ENCODE measurements around the gene ACAP2.
"Not testable (repeated sequence)": the region's sequence is repeated elsewhere in the genome, so short reads cannot be mapped to it uniquely, and the experiment has no call there.

ACAP2 gene

DNA sequence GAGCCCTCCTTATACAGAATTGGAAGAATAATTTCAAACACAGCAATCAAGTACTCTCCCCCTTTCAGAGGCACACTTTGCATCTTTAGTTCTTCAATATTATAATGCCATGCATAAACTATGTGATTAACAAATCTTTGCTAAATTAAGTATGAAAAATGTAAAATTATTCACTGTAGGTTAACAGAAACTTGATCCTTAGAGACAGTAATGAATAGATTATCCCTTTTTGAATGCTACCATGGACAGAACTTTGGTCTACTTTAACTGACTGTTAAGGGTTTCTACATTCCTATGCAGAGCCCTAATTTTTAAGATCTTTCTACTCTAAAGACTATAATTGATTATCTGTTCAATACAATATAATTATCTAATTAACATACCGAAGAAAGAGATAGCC, 146.2 kb downstream of the ACAP2 start:
- no peak for DNase-seq

DNA sequence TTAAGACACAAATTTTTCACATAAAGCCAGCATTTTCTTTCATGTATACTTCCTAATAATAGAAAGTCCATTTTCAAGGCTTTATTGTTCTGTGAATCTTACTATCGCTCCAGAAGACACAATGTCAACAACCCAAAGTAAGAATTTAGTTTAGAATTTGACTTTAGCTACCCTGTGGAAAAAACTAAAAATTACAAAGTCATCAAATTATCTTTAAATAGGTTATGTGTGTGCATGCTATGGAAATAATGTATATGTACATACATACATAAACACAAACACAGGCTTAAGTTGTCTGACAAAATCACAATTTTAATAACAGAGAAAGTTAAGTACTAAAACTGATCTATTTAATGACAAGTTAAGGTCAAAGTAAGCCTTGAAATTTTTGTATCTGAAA, 151.7 kb downstream of the ACAP2 start:
- no peak for DNase-seq

GRCh38 chr3:195290643-195291042, 152.2 kb downstream of the ACAP2 start:
- not testable (repeated sequence) for DNase-seq

DNA sequence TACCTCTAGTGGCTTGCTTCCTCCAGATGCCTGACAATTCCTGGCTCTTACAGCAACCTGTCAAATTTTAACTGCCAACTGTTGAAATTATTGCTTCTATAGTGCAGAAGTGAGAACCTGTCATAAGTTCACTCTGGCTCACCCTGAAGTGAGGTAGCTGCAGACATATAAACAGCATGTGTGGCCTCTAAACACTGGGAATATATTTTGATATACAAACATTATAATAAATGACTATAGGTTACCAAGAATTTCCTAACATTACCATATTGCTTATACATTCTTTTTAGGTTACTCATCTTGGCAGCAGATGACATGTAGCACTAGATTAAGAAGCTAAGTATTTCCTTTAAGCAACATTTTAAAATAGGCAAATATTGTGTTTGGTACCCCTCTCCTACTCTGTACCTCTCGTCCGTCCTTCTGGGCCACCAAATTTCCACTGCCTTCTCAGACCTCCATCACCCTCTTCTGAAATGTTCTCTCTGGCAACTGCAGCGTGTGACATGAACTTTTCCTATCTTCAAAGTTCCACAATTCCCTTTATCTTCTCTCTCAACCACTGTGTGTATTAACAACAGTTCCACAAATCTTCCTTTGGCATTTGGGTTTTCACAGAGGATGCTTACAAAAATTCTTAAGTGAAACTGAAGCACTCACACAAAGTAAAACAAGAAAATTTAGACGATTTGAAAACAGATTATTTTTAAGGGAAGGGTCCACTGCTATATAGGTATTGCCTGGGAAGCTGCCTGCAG, 156.5 kb downstream of the ACAP2 start:
- DNase-seq = no peak

- DNase-seq = no peak
These were observed 157.4 kb downstream of the ACAP2 start for GRCh38 chr3:195285372-195285771.

DNA sequence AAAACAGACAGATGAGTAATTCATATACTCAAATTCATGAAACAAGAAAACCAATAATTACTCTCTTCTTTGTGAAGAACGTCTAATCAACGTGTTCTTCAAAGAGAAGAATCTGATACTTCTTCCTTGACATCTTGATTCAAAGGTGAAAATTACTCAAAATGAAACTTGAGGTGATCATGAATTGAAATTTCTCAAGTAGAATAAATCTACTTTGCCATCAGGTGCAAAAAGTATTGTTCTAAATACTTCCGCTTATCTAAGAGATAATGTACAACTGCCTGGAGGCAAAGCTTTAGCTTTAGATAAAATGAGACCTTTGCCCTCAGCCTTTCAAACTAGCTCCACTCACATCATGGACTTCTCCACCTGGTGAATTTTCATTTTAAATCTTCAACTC, 158.0 kb downstream of the ACAP2 start:
- DNase-seq = no peak

GRCh38 chr3:195282961-195283360, 159.9 kb downstream of the ACAP2 start:
- no peak for DNase-seq

GRCh38 chr3:195274259-195274966, 168.4 kb downstream of the ACAP2 start:
- DNase-seq = no peak

DNA sequence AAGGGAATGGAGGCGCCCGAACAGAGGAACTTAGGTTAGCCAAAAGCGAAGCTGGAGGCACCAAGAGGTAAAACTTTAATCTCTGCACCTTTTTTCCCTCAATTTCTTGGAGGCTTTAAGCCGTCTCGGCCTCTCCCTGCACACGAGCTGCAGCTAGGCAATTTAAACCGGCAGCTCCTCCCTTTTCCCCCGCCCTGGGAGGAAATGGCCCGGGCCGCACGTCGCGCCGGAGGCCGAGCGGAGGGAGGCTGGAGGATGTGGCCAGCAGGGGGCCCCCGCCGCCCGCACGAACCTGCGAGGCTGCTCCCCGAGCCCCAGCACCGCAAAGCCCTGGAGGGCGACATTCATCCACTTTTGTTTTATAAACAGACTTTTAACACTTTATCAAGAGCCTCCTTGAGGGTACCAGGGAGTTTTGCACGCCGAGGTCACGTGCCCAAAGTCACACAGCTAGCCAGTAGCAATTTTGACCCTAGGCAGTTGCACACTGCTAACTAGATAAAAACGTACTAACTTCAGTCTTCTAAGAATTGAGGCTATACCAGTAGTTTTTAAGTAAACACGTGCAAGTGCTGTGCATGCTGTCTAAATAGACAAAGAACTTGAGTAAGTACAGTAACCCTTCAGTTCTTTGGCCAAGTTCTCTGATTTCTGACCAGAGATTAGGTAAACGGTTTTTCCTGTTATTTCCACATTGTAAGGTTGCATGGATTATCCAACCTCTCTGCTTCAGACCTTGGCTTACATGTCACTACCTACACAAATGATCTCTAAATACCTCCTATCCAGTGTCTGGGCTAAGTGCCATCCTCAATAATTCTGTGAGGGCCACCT, 171.2 kb downstream of the ACAP2 start:
- peak; percentile 25 to 90 (median 78) for DNase-seq

DNA sequence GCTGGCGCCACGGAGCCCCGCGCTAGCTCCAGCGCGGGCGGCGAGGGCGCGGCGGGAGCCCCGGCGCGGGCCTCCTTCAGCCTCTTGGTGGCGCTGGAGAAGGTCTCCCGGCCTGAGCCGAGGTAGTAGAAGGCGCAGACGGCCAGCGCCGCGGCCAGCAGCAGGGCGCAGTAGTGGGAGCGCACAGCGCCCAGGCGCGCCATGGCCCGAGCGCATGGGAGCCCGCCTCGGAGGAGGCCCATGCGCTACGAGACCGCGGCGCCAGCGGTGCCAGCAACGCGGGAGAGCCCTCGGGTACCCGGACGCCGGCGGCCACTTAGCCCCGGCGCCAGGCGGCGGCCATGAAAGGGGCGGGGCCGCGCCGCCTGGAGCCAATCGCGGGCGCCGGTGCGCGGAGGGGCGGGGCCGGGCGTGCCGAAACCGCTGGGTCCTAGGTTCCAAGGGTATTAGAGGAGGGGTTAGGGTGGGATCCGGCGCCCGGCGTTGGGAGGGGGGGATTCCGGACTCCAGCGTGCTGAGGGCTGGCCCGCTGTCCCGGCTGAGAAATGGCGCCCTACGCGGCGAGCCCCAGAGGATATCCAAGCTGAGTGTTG, 171.9 kb downstream of the ACAP2 start, which contains the start of gene XXYLT1:
Gene XXYLT1, minus strand, starts transcription at position 343 of the 593 bp plus-strand sequence. Its CDS starts 101 bp downstream, at position 242.
- DNase-seq = peak in 54 of 56 donors; percentile 41 to 90 (median 76)

DNA sequence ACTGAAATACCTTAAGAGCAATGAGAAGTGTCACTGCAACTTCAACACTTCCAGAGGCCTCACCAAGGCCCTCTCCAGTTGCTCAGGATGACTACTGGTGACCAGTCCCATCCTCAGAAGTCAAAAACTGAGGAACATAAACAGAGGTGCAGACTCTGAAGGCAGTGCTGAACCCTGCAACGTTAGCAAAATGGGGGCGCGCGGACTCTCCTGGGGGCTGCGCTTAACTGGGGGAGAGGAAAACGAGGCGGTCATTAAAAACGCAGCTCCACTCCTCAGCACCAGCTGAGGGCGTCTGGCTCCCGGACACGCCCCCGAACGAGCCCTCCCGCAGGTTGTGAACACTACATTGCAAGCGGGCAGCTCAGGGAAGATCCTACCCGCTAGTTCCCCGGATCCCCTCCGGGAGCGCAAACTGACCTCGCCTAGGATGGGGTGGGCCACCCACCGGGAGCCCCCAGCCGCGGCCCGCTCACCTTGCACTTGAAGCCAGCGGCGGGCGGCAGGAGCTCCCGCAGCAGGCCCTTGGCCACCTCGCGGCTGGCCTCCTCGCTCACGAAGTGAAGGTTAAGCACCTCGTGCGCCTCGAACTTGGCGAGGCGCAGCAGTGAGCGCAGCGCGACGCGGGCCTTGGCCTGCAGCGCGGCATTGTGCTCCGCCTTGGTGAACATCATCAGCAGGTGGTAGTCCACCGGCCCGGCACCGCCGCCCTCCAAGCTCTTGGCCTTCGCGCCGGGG, 172.6 kb downstream of the ACAP2 start:
- peak in 10 of 56 donors; percentile 14 to 61 (median 37) for DNase-seq

GRCh38 chr3:195269375-195270078, 173.3 kb downstream of the ACAP2 start:
- no peak for DNase-seq

DNA sequence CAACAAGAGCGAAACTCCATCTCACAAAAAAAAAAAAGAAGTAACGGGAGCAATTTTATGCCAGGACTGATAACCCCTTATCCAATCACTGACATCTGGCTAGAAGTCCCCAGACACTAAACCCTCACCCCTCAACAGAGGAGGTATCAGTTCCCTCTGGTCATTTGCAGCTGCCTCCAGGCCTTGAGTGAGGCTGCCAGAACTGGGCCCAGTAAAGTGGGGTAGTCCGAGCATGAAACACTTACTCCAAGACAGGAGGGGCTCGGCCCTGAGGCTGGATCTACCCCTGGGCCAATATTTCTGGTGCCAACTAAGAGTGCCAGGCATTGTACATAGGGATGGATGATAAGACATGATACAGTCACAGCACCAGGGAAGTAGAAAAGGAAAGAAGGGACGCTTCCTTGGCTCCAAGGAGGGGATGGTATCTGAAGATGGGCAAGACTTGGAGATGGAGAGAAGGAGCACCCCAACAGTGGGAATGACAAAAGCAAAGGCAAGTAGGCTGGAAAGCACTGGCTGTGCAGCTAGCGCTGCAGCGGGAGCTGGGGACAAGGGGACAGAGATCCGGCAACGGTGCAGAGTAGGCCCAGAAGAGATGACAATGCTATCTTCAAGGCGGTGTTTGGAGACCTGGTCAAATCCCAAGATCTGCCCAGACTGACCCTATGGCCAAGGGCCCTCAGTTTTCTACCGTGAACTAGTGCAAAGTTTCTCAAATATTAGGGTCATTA, 174.1 kb downstream of the ACAP2 start:
- DNase-seq = no peak

- DNase-seq = no peak
These were observed 175.7 kb downstream of the ACAP2 start for GRCh38 chr3:195267096-195267495.

- DNase-seq = no peak
These were observed 176.4 kb downstream of the ACAP2 start for GRCh38 chr3:195266428-195266827.

DNA sequence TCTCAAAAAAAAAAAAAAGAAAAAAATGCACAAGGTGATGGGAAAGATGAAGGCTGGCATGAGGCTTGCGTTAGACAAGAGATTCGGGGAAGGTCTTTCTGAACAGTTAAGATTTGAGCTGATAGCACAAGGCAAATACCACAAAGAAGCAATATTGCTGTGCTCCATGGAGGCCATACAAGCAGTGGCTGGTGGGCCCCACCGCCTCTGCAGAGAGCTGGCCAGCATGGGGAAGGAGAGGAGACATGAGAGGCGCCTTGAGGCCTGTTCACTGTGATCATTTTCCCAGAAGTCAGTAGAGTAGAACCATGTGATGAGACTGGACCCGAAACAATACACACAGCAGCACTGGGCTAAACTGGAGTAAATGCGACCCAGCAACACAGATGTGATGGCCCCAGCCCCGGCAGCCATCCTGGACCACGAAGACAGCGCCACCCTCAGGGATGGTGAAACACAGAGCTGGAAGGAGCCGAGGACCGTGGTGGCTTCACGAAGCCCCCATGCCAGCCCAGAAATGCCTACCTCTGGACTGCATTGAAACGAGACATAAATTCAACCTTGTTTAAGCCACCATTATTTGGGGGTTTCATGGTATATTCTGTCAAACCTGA, 177.3 kb downstream of the ACAP2 start:
- DNase-seq = no peak

GRCh38 chr3:195263925-195264600, 178.8 kb downstream of the ACAP2 start:
- no peak for DNase-seq
